HG02678 (cell line): Measurements from ENCODE around the gene CITED2.
"Not testable (repeated sequence)": the region's sequence is repeated elsewhere in the genome, so short reads cannot be mapped to it uniquely, and the experiment has no call there.

ENCODE experiments used
- ATAC-seq: cut with Tn5 transposase; IDR thresholded peaks from one replicate; pipeline ENCODE4 v1.9.1; 2021; ENCODE audit warnings: mild to moderate bottlenecking, moderate library complexity; ENCODE audit not compliant: unreplicated experiment

Gene CITED2

DNA sequence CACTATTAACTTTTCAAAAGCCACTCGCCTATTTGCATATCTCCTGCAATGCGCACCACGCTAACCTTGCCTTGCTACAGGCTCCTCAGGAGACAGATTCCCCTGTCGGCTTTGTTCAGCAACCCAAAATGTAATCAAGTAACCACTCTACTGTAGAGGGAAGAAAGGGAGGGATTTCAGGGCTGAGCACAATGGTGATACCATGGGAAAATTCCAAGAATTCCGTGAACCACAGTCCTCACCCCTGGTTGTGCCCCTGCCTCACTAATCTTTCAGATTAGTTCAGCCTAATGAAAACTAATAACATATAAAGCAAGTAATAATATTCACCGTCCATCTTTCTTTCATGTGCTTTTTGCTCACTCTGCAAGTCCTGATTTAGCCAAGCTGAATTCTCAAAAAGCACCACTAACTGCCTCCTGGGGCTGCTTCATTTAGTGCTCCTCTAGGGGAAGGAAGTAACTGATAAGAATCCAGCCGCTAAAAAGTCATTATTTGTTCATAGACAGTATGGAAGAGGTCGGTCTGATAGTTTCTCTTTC lies 6.6 kb downstream of the CITED2 start:
- no peak for ATAC-seq

DNA sequence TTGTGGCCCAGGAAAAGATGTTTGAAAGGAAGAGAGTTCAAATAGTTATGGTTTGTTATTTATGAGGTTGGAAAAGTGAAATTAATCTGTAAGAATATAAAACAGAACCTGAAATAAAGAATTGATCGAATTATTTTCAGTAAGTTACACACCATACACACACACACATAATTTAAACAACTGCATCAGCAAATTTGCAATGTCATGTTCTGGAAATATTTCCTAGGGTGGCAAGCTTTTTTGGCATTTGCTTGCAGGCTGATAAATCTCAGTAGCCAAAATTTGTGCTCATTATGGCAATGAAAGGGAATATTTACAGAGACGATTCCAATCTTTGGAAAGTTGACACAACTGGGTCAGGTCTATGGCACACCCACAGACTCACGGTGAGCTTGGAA lies 9.5 kb downstream of the CITED2 start:
- ATAC-seq = no peak

DNA sequence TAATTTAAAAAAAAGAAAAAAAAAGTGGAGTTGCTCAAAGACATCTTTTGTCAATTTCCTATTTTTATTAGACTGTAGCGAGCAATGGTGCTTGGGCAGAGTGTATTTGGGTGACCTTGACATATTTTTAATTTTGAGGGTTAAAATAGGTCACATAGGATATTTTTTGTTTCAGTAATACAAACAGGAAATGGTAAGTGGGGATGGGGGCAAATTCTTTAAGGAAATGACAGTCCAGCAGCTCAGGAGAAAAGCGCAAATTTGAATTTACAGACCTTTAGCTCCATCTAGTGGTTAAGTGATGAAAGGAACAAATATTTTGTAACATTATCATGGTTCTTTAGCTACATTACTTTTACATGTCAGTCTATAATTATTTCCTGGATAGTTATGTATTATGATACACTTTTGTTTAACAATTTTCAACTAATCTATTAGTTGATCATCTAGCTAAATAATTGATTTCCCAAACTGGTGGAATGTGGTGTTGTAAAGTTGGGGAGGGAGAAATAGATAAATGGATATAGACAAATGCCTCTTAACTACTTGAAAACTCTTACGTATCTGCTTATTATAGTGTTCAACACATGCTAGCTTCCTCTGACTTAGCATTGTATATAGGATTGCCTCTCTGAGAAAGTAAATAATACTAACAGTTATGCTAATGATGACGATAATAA lies 10.0 kb downstream of the CITED2 start:
- ATAC-seq = no peak

DNA sequence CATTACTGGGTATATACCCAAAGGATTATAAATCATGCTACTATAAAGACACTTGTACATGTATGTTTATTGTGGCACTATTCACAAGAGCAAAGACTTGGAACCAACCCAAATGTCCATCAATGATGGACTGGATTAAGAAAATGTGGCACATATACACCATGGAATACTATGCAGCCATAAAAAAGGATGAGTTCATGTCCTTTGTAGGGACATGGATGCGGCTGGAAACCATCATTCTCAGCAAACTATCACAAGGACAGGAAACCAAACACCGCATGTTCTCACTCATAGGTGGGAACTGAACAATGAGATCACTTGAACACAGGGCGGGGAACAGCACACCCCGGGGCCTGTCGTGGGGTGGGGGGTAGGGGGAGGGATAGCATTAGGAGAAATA lies 10.7 kb downstream of the CITED2 start:
- ATAC-seq = not testable (repeated sequence)

DNA sequence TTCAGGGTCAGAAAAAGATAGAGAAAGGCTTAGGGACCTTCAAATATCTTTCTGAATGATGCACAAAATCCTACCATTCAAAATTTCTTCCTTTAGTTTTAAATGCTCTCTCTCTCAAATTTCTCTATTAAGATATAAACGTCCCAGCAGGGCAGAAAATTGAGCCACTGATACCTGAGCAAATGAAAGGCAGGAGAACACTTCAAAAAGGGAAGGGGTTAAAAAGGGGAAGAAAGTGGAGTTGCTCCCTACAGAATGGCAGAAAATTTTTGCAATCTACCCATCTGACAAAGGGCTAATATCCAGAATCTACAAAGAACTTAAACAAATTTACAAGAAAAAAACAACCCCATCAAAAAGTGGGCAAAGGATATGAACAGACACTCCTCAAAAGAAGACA lies 11.3 kb downstream of the CITED2 start:
- not testable (repeated sequence) for ATAC-seq

DNA sequence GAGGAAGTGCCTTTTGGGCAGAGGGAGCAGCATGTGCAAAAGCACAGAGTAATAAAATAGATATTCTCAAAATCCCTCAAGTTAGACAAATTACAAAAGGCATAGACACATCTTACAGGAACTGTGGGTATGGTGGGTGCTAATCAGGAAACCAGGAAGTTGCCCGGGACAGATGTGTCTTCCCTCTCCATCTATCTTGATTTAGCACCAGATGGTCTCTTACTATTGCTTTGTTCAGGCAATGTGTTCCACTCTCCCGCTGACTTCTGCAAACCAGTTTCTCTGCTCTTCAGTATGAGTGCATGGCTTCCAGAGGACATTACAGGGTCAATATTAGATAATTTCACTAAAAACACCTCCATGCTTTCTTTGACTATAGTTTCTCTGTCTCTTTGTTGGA lies 13.2 kb downstream of the CITED2 start:
- no peak for ATAC-seq

- ATAC-seq = no peak
Measured at GRCh38 chr6:139356924-139357323, 17.5 kb downstream of the CITED2 start.

GRCh38 chr6:139355777-139356445 lies 18.5 kb downstream of the CITED2 start:
- no peak for ATAC-seq

- peak; percentile 87 for ATAC-seq
Measured at GRCh38 chr6:139355172-139355571, 19.3 kb downstream of the CITED2 start.

- no peak for ATAC-seq
Measured at GRCh38 chr6:139354189-139354588, 20.3 kb downstream of the CITED2 start.

GRCh38 chr6:139349464-139350020 lies 24.9 kb downstream of the CITED2 start:
- no peak for ATAC-seq

GRCh38 chr6:139346392-139346791 lies 28.1 kb downstream of the CITED2 start:
- ATAC-seq = no peak

DNA sequence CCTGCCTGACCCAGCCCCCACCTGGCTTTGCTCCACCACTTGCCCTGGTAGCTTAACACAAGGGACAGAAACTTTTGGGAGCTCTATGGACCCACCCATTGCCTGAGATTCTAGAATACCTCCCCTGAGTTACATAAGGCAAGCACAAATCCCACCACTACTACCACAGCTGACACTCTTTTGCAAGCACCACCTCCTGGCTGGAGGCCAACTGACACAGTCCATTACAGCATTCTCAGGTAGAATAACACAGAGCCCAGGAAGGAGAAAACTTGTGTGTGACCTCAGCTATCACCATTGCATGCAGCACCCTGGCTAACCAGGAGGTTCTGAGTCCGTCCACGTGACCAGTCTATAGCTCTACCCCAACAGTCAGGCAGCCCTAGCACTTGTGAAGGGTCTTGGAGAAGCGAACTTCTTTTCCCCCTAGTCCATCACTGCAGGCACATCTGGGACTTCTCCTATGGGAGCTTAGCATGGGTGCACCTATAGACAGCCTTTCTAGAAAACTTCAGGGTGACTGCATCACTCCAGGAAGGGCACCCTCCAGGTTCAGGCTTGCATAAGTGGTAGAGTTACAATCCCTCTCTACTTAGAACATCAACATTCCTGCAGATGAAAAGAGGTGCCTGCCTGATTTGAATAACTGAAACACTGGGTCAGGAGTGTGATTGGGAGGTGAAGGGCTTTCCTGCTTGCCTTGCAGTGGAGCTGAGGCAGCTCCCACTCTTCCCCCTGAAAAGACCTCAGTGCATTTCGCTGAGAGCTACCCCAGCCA lies 30.1 kb downstream of the CITED2 start:
- no peak for ATAC-seq

GRCh38 chr6:139343052-139343750 lies 31.2 kb downstream of the CITED2 start:
- ATAC-seq = no peak

DNA sequence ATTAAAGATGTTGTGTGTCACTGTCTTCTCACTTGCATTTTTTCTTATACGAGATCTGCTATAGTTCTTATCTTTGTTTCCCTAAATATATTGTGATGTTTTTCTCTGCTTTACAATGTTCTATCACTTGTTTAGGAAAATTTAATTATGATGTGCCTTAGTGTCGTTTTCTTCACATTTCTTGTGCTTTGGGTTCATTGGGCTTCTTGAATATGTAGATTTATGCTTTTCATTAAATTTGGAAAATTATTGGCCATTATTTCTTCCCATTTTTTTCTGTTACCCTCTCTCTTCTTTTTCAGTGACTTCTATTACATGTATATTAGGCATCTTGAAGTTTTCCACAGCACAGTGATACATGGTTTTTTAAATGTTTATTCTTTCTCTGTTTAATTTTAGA lies 33.4 kb downstream of the CITED2 start:
- ATAC-seq = no peak

DNA sequence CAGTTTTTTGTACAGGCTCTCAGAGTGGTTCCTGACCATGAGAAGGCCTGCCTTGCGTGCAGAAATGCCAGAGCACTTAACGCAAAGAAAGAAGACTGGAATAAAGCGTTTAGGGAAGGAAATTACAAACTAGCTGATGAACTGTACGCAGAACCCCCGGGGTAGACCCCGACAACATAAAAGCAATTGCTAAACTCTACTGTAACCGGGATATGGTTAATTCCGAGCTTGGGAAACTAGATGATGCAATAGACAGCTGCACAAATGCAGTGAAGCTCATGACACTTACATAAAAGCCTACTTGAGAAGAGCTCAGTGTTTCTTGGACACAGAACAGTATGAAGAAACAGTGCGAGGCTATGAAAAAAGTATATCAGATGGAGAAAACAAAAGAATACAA lies 35.7 kb downstream of the CITED2 start:
- no peak for ATAC-seq

DNA sequence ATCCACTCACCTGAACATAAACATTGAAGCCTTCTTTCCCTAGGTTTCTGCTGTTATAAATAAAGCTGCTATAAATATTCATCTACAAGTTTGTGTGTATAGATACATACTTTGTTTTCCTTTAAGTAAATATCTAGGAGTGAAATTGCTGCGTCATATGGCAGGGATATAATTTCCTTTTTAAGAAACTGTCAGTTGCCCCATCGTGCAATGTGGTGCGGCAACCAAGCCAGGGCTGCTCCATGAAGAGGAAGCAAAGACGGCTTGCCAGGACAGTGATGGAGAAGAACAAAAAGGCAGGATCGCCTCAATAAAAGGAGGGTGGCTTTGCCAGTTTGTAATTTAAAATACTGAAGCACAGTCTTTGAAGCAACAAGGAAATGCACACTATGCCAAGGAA lies 36.6 kb downstream of the CITED2 start:
- ATAC-seq = no peak

DNA sequence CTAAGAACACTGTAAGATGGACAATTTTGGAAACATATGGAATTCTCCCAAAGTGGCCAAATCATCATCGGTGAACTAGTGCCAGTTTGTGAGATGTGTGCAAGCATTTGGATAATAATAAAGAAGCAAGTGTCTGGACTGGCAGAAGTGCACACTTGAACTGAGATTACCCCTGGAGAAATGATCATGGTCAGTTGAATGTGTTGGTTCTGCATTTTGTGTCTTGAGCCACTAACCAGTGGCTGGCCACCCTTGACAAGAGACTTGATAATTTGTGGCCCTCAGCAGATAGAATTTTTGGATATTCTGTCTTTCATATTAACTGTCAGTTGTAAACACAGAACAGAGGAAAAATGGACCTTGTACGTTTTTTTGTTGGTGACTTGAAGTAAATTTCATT lies 37.4 kb downstream of the CITED2 start:
- ATAC-seq = no peak

GRCh38 chr6:139336488-139336887 lies 38.0 kb downstream of the CITED2 start:
- peak; percentile 49 for ATAC-seq

- ATAC-seq = no peak
Measured at GRCh38 chr6:139335447-139336210, 38.8 kb downstream of the CITED2 start.
